Lung (tissue), 12 donors: ENCODE measurements around the gene METTL14. TPM values are rescaled to one million over a fixed set of nuclear protein-coding genes. Genes with fewer than 3 reads are reported as not detected.

ENCODE experiments used
- ATAC-seq: fragments of 200-7000 bp; cut with Tn5 transposase; one replicate; pipeline ENCODE4 v1.9.1; 2020; ENCODE audit warnings: moderate number of reproducible peaks; ENCODE audit not compliant: insufficient read depth, low FRiP score
- DNase-seq, 3 donors: peaks; one replicate each; pipeline ENCODE4 v3.0.0-alpha.2; 2013 to 2017
- H3K27ac ChIP-seq, 2 donors: one replicate each; pipeline ENCODE4 v1.5.1; 2013; ENCODE audit warnings: mild to moderate bottlenecking in 2 of 2, moderate library complexity in 2 of 2, control low read depth in 1 of 2, inconsistent platforms in 1 of 2, low read depth in 1 of 2, low read length in 1 of 2
- H3K27me3 ChIP-seq, 3 donors: one replicate each; pipeline ENCODE4 v1.5.1; 2013; ENCODE audit warnings: low read length in 2 of 3; ENCODE audit not compliant: control insufficient read depth in 3 of 3, insufficient read depth in 3 of 3
- H3K36me3 ChIP-seq, 4 donors: one replicate each; pipeline ENCODE4 v1.5.1; 2013; ENCODE audit warnings: low read length in 4 of 4, mild to moderate bottlenecking in 1 of 4, moderate library complexity in 1 of 4; ENCODE audit not compliant: control insufficient read depth in 4 of 4, insufficient read depth in 4 of 4
- H3K4me1 ChIP-seq, 5 donors: one replicate each; pipeline ENCODE4 v1.5.1; 2013; ENCODE audit warnings: low read length in 5 of 5, mild to moderate bottlenecking in 2 of 5, moderate library complexity in 1 of 5; ENCODE audit not compliant: control insufficient read depth in 5 of 5, insufficient read depth in 5 of 5
- H3K4me3 ChIP-seq: one replicate; pipeline ENCODE4 v1.5.1; 2013; ENCODE audit warnings: mild to moderate bottlenecking, control low read depth, moderate library complexity
- H3K9ac ChIP-seq, 2 donors: one replicate each; pipeline ENCODE4 v1.5.1; 2013; ENCODE audit warnings: low read length in 2 of 2, control low read depth in 1 of 2; ENCODE audit not compliant: insufficient read depth in 1 of 2
- H3K9me3 ChIP-seq, 4 donors: one replicate each; pipeline ENCODE4 v1.5.1; 2013; ENCODE audit warnings: low read length in 3 of 4, mild to moderate bottlenecking in 1 of 4, moderate library complexity in 1 of 4; ENCODE audit not compliant: control insufficient read depth in 4 of 4, insufficient read depth in 3 of 4
- CTCF ChIP-seq: IDR thresholded peaks from 2 replicates; pipeline ENCODE4 v1.5.1; 2012; ENCODE audit warnings: mild to moderate bottlenecking; ENCODE audit errors: control extremely low read depth, extremely low read depth
- WGBS, 2 donors: extraction: QIAGEN DNeasy Blood & Tissue Kit; methylation state at CpG; one replicate each; pipeline ENCODE4 v1.1.7; 2013; 5-methylcytosine and 5-hydroxymethylcytosine counted together
- polyA plus RNA-seq, 2 donors: library from polyadenylated mRNA; stranded (reverse); fragments of 200-250 nt; gene quantifications; one replicate each; pipeline ENCODE4 v1.2.1, GENCODE V29; 2013
- total RNA-seq, 2 donors: library from RNA; depleted of rRNA in 1 of 2; stranded (reverse); fragments of >200 nt in 1 of 2; gene quantifications; one replicate each; pipeline ENCODE4 v1.2.1, GENCODE V29; 2014 to 2021
- donor health status: control.
- donor health status: control.
- donor health status: Bipolar disorder and iron deficiency.
- donor health status: healthy.
- donor health status: DM: yes; HTN: yes; CAD: no.

METTL14 gene
- total and polyA plus RNA-seq, 4 donors = 5.5 to 39.4 (median 19.9) TPM

DNA sequence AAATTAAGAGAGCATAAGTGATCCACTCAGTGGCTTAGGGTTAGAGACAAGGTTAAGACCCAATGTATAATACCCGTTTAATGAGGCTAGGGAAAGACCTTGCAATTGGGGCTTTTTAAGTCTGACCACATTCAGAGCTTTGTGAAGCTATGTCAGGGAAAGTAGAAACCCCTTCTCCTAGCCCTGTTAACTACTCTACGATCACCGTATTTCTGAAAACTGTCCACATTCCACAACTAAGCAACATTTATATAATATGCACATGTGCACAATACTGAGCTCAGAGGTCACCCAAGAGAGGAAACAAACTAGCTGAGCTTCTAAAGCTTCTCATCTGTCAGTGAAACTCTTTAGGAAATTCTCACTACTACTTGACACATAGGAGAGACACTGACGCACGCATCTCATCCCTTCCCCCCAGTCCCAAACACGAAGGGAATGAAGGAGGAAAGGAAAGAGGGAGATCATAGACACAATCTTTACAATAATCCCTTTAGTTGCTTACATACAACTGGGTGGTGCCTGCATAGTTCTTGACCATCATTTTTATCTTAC, 56.2 kb downstream of the METTL14 start:
- Histone ChIP-seq H3K9me3 (no peaks in the 10 kb centered on the region), H3K4me1 (peaks cover 0 to 13% (median 0%) of the 10 kb centered on the region in 5 donors), H3K27ac (peak overlapping the region in 1 of 2 donors; percentile 63), H3K4me3 (no peak overlapping the region), H3K36me3 (peaks cover 18 to 46% (median 34%) of the 10 kb centered on the region in 4 donors), H3K9ac (no peak overlapping the region), H3K27me3 (no peaks in the 10 kb centered on the region)
- DNase-seq = peak; percentile 14 to 55 (median 36)
- no peak for TF ChIP-seq CTCF
- 55 to 69% methylated on average over 6 of the region's 6 CpGs for WGBS, 2 donors
- ATAC-seq = no peak

- ATAC-seq = no peak
- H3K4me1 ChIP-seq = peaks cover 0 to 13% (median 0%) of the 10 kb centered on the region in 5 donors
- no peak overlapping the region for H3K4me3 ChIP-seq
- no peak overlapping the region for H3K9ac ChIP-seq
- no peaks in the 10 kb centered on the region for H3K9me3 ChIP-seq
- peak overlapping the region in 1 of 2 donors; percentile 18 for H3K27ac ChIP-seq
- no peaks in the 10 kb centered on the region for H3K27me3 ChIP-seq
- DNase-seq = no peak
- peaks cover 19 to 42% (median 32%) of the 10 kb centered on the region in 4 donors for H3K36me3 ChIP-seq
- no peak for TF ChIP-seq CTCF
These were observed 56.9 kb downstream of the METTL14 start for GRCh38 chr4:118742050-118742449.

DNA sequence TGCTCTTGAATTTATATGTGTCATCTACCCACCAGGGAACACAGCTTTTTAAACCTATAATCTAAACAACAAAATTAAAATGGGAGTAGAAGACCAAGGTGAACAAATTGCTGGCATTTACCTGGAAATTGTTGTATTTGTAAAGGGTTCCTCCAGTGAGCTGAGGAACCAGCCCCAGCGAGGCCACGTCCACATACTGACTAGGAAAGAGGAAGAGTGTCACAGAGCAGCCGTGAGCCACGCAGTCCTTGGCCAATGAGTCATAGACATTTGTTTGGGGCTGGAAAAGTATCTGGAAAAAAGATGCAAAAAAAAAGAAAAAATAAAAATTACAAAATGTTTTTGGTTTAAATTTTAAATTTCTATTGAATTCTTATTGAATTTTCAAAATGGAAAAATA, 58.7 kb downstream of the METTL14 start:
- 69 to 83% methylated on average over 4 of the region's 4 CpGs for WGBS, 2 donors
- Histone ChIP-seq H3K4me1 (peaks cover 0 to 13% (median 0%) of the 10 kb centered on the region in 5 donors), H3K9ac (no peak overlapping the region), H3K27ac (no peak overlapping the region), H3K27me3 (no peaks in the 10 kb centered on the region), H3K4me3 (no peak overlapping the region), H3K36me3 (peaks cover 16 to 34% (median 26%) of the 10 kb centered on the region in 4 donors), H3K9me3 (no peaks in the 10 kb centered on the region)
- TF ChIP-seq CTCF = no peak
- no peak for DNase-seq
- no peak for ATAC-seq

DNA sequence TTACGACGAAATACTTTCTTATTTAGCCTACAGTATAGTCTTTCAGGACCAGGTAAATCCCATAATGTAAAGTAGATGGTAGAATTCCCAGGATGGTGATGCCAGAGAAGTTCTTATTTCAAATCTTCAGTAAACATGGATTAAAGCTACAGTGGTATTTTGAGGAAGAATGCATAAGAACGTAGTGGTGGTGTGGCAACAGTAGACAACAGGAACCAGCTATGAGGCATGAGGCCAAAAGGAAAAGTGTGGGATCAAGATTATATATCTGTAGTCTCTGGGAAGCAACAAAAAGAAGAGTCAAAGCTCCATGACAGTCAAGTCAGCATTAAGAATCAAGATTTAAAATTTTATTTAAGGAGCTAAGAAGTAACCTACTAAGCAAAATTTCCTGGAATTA, 60.2 kb downstream of the METTL14 start:
- Histone ChIP-seq H3K9ac (no peak overlapping the region), H3K4me3 (no peak overlapping the region), H3K27me3 (no peaks in the 10 kb centered on the region), H3K4me1 (peaks cover 0 to 13% (median 4%) of the 10 kb centered on the region in 5 donors), H3K9me3 (no peaks in the 10 kb centered on the region), H3K36me3 (peaks cover 14 to 23% (median 19%) of the 10 kb centered on the region in 4 donors), H3K27ac (peak overlapping the region in 1 of 2 donors; percentile 34)
- ATAC-seq (no peak), DNase-seq (no peak)
- TF ChIP-seq CTCF = no peak
- 70 to 75% methylated on average over 3 of the region's 3 CpGs for WGBS, 2 donors
